Measurements from ENCODE around the gene C11orf52.

GRCh38 chr11:111951565-111951964, 32.9 kb downstream of the C11orf52 start:
- TF ChIP-seq CTCF (IDR thresholded peaks at IDR 0.05 in 8 of 11, conservative IDR thresholded peaks at IDR 0.05 in 3 of 11) (no peak), POLR2A (IDR thresholded peaks at IDR 0.05) (no peak)

All from spleen (tissue), 7 donors.